ENCODE measurements around the gene TBX10.
"Not testable (repeated sequence)": the region's sequence is repeated elsewhere in the genome, so short reads cannot be mapped to it uniquely, and the experiment has no call there.

DNA sequence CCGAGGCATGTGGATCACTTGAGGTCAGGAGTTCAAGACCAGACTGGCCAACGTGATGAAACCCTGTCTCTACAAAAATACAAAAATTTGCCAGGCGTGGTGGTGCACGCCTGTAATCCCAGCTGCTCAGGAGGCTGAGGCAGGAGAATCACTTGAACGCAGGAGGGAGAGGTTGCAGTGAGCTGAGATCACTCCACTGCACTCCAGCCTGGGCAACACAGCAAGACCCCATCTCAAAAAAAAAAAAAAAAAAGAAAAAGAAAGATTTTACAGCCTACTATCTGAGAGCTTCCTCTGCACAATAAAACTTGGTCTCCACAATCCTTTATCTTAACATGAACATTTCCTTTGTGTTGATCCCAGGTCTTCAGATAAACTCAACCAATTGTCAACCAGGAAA lies 21.2 kb upstream of the TBX10 start:
- TF ChIP-seq, protein P1, sequence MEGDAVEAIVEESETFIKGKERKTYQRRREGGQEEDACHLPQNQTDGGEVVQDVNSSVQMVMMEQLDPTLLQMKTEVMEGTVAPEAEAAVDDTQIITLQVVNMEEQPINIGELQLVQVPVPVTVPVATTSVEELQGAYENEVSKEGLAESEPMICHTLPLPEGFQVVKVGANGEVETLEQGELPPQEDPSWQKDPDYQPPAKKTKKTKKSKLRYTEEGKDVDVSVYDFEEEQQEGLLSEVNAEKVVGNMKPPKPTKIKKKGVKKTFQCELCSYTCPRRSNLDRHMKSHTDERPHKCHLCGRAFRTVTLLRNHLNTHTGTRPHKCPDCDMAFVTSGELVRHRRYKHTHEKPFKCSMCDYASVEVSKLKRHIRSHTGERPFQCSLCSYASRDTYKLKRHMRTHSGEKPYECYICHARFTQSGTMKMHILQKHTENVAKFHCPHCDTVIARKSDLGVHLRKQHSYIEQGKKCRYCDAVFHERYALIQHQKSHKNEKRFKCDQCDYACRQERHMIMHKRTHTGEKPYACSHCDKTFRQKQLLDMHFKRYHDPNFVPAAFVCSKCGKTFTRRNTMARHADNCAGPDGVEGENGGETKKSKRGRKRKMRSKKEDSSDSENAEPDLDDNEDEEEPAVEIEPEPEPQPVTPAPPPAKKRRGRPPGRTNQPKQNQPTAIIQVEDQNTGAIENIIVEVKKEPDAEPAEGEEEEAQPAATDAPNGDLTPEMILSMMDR (IDR thresholded peaks at IDR 0.05; ENCODE audit: insufficient read depth, low read depth, low read length), result not testable (repeated sequence)
- not testable (repeated sequence) for TF ChIP-seq EZH2 (IDR thresholded peaks at IDR 0.05; ENCODE audit: insufficient read depth, low read length)
